ENCODE data around the gene PGA5. TPM values are rescaled to one million over a fixed set of nuclear protein-coding genes. Genes with fewer than 3 reads are reported as not detected.

PGA5 gene
- total RNA-seq, 1 donor from 2014 or later = 0.79 TPM

DNA sequence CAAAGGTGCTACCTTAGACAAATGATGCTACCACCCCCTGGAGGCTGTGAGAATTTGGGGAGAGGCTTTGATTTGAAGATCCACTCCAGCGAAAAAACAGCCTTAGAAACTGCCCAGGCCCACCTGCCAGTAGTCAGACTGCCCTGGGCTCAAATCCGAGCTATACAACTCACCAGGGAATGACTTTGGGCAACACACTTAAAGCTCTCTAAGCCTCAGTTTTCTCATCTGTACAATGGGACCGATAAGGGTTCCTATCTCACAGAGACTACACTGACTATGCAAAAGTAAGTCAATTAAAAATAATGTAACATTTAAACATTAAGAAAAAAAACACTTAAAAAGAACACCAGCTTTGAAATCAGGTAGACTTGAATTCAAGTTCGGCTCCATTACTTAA lies 34.2 kb downstream of the PGA5 start:
- Histone ChIP-seq H3K4me2 (ENCODE audit: low read length) (no peak overlapping the region), H3K27me3 (ENCODE audit: insufficient read depth, low read length) (peaks cover 14% of the 10 kb centered on the region), H3K9ac (ENCODE audit: low read length) (no peak overlapping the region), H4K20me1 (ENCODE audit: insufficient read depth, low read length) (peaks cover 21% of the 10 kb centered on the region), H2AFZ (ENCODE audit: low read depth, low read length) (no peak overlapping the region), H3K27ac (ENCODE audit: low read depth, low read length) (no peak overlapping the region), H3K36me3 (ENCODE audit: insufficient read depth, low read length) (peaks cover 2% of the 10 kb centered on the region), H3K4me1 (ENCODE audit: insufficient read depth, low read length) (no peaks in the 10 kb centered on the region), H3K79me2 (ENCODE audit: insufficient read depth, low read length) (no peaks in the 10 kb centered on the region), H3K4me3 (ENCODE audit: insufficient read depth, low read depth, low read length) (no peak overlapping the region), H3K9me3 (ENCODE audit: insufficient read depth, low read depth, low read length) (no peaks in the 10 kb centered on the region)
- TF ChIP-seq, protein P1, sequence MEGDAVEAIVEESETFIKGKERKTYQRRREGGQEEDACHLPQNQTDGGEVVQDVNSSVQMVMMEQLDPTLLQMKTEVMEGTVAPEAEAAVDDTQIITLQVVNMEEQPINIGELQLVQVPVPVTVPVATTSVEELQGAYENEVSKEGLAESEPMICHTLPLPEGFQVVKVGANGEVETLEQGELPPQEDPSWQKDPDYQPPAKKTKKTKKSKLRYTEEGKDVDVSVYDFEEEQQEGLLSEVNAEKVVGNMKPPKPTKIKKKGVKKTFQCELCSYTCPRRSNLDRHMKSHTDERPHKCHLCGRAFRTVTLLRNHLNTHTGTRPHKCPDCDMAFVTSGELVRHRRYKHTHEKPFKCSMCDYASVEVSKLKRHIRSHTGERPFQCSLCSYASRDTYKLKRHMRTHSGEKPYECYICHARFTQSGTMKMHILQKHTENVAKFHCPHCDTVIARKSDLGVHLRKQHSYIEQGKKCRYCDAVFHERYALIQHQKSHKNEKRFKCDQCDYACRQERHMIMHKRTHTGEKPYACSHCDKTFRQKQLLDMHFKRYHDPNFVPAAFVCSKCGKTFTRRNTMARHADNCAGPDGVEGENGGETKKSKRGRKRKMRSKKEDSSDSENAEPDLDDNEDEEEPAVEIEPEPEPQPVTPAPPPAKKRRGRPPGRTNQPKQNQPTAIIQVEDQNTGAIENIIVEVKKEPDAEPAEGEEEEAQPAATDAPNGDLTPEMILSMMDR (IDR thresholded peaks at IDR 0.05; ENCODE audit: insufficient read depth, low read depth, low read length) = no peak
- no peak for TF ChIP-seq EZH2 (IDR thresholded peaks at IDR 0.05; ENCODE audit: insufficient read depth, low read length)
- DNase-seq (ENCODE audit: low read depth) (no peak), FAIRE-seq (no peak)
- Mint-ChIP-seq H3K4me1 (ENCODE audit: low read depth, unreplicated experiment) (peaks cover 4% of the 10 kb centered on the region), H3K9me3 (ENCODE audit: unreplicated experiment) (no peaks in the 10 kb centered on the region), H3K27me3 (ENCODE audit: low read depth, unreplicated experiment) (no peaks in the 10 kb centered on the region), H3K4me3 (ENCODE audit: unreplicated experiment) (no peak overlapping the region), H3K36me3 (ENCODE audit: low read depth, unreplicated experiment) (peaks cover 22% of the 10 kb centered on the region), H3K27ac (ENCODE audit: unreplicated experiment) (no peak overlapping the region)

DNA sequence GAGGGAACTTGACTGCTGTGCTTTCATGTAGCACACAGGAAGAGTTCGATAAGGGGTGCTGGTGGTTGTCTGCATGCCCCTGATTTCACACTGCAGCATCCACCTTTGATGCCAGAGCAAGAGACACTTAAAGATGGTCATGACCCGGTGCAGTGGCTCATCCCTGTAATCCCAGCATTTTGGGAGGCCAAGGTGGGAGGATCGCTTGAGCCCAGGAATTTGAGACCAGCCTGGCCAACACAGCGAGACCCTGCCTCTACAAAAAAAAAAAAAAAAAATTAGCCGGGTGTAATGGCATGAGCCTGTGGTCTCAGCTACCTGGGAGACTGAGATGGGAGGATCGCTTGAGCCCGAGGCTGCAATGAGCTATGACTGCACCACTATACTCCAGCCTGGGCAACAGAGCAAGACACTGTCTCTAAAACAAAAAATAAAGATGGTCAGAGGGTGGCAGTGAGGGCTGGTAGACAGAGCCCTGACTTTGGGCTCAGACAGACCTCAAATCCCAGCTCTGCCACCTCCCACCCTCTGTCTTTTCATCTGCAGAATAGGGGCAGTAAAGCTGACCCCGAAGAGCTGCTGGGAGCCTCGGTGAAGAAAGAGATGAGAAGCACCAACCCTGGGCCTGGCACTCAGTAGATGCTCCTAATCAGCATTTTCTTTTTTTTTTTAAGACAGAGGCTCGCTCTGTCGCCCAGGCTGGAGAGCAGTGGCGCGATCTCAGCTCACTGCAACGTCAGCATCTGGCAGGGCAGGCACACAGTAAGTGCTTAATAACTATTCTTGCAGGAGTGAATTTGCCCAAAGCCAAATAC lies 36.4 kb downstream of the PGA5 start:
- no peaks in the 10 kb centered on the region for H3K9me3 ChIP-seq (ENCODE audit: insufficient read depth, low read depth, low read length)
- Mint-ChIP-seq H3K27ac (ENCODE audit: unreplicated experiment) (no peak overlapping the region), H3K4me1 (ENCODE audit: low read depth, unreplicated experiment) (peaks cover 4% of the 10 kb centered on the region), H3K27me3 (ENCODE audit: low read depth, unreplicated experiment) (peaks cover 4% of the 10 kb centered on the region), H3K36me3 (ENCODE audit: low read depth, unreplicated experiment) (peaks cover 33% of the 10 kb centered on the region), H3K9me3 (ENCODE audit: unreplicated experiment) (peaks cover 4% of the 10 kb centered on the region), H3K4me3 (ENCODE audit: unreplicated experiment) (no peak overlapping the region)
- TF ChIP-seq, protein P1 (IDR thresholded peaks at IDR 0.05; ENCODE audit: insufficient read depth, low read depth, low read length) = no peak
- TF ChIP-seq EZH2 (IDR thresholded peaks at IDR 0.05; ENCODE audit: insufficient read depth, low read length) = no peak
- FAIRE-seq = no peak
- H3K27me3 ChIP-seq (ENCODE audit: insufficient read depth, low read length) = peaks cover 21% of the 10 kb centered on the region
- H3K27ac ChIP-seq (ENCODE audit: low read depth, low read length) = no peak overlapping the region
- no peak overlapping the region for H3K4me2 ChIP-seq (ENCODE audit: low read length)
- H3K4me1 ChIP-seq (ENCODE audit: insufficient read depth, low read length) = no peaks in the 10 kb centered on the region
- no peak for DNase-seq (ENCODE audit: low read depth)
- H2AFZ ChIP-seq (ENCODE audit: low read depth, low read length) = no peak overlapping the region
- H4K20me1 ChIP-seq (ENCODE audit: insufficient read depth, low read length) = peaks cover 25% of the 10 kb centered on the region
- no peak overlapping the region for H3K9ac ChIP-seq (ENCODE audit: low read length)
- H3K36me3 ChIP-seq (ENCODE audit: insufficient read depth, low read length) = peaks cover 2% of the 10 kb centered on the region
- H3K79me2 ChIP-seq (ENCODE audit: insufficient read depth, low read length) = no peaks in the 10 kb centered on the region
- H3K4me3 ChIP-seq (ENCODE audit: insufficient read depth, low read depth, low read length) = no peak overlapping the region

DNA sequence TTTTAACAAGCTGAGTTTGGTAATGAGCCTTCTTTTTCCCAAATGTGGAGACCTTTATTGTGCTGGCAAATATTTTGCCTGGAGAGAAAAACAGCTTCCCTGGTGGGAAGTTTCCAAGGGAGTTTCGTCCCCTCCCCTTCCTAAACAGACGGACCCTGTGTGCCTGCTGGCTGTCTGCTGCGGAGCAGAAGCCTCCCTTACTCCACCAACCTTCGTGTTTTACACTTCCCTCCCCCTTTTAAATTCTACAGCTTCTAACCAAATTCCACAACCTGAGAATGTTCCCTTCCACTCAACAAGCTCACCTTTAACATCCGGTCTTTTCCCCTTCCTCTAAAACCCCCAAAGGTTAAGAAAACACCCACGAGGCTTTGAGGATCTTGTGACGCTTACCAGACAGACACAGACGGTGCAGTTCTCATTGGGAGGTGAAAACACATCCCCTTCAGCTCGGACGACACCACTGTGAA lies 37.1 kb downstream of the PGA5 start:
- Histone ChIP-seq H3K27ac (ENCODE audit: low read depth, low read length) (no peak overlapping the region), H3K9ac (ENCODE audit: low read length) (no peak overlapping the region), H4K20me1 (ENCODE audit: insufficient read depth, low read length) (peaks cover 19% of the 10 kb centered on the region), H3K4me1 (ENCODE audit: insufficient read depth, low read length) (no peaks in the 10 kb centered on the region), H2AFZ (ENCODE audit: low read depth, low read length) (no peak overlapping the region), H3K9me3 (ENCODE audit: insufficient read depth, low read depth, low read length) (no peaks in the 10 kb centered on the region), H3K4me2 (ENCODE audit: low read length) (no peak overlapping the region), H3K36me3 (ENCODE audit: insufficient read depth, low read length) (peaks cover 2% of the 10 kb centered on the region), H3K79me2 (ENCODE audit: insufficient read depth, low read length) (no peaks in the 10 kb centered on the region), H3K27me3 (ENCODE audit: insufficient read depth, low read length) (peaks cover 25% of the 10 kb centered on the region), H3K4me3 (ENCODE audit: insufficient read depth, low read depth, low read length) (no peak overlapping the region)
- peak overlapping the region; percentile 4 for H3K4me3 Mint-ChIP-seq (ENCODE audit: unreplicated experiment)
- H3K4me1 Mint-ChIP-seq (ENCODE audit: low read depth, unreplicated experiment) = peaks cover 4% of the 10 kb centered on the region
- no peak for TF ChIP-seq EZH2 (IDR thresholded peaks at IDR 0.05; ENCODE audit: insufficient read depth, low read length)
- TF ChIP-seq, protein P1 (IDR thresholded peaks at IDR 0.05; ENCODE audit: insufficient read depth, low read depth, low read length) = no peak
- H3K27me3 Mint-ChIP-seq (ENCODE audit: low read depth, unreplicated experiment) = peaks cover 7% of the 10 kb centered on the region
- H3K27ac Mint-ChIP-seq (ENCODE audit: unreplicated experiment) = no peak overlapping the region
- FAIRE-seq (no peak), DNase-seq (ENCODE audit: low read depth) (no peak)
- H3K36me3 Mint-ChIP-seq (ENCODE audit: low read depth, unreplicated experiment) = peaks cover 36% of the 10 kb centered on the region
- peaks cover 4% of the 10 kb centered on the region for H3K9me3 Mint-ChIP-seq (ENCODE audit: unreplicated experiment)

All from astrocyte (in vitro differentiated cells and primary cell).